Keratinocyte (primary cell): ENCODE measurements around the gene BAZ2B. TPM values are rescaled to one million over a fixed set of nuclear protein-coding genes. Genes with fewer than 3 reads are reported as not detected.

Experiments
- DNase-seq: peaks from one replicate; pipeline ENCODE4 v3.0.0-alpha.2; 2011; ENCODE audit warnings: low read depth, missing footprints, low spot score
- FAIRE-seq: peaks from 2 replicates; lab custom pipeline; 2011; peaks lifted over from hg19 to GRCh38; lab: Jason Lieb, UNC
- H2AFZ ChIP-seq: 2 replicates; pipeline ENCODE4 v1.6.0; 2012; ENCODE audit warnings: low read length, control low read depth, inconsistent platforms; ENCODE audit not compliant: control insufficient read depth
- H3K27ac ChIP-seq: 2 replicates; pipeline ENCODE4 v1.5.1; 2011; ENCODE audit warnings: low read length; ENCODE audit not compliant: control insufficient read depth, insufficient read depth
- H3K27me3 ChIP-seq: 3 replicates; pipeline ENCODE4 v1.6.0; 2011; ENCODE audit warnings: low read length; ENCODE audit not compliant: control insufficient read depth, insufficient read depth; ENCODE audit errors: extremely low read depth
- H3K36me3 ChIP-seq, 2 experiments: 2 replicates in 1 of 2; 3 replicates in 1 of 2; pipeline ENCODE4 v1.5.1; 2011; ENCODE audit warnings: low read length in 2 of 2, mild to moderate bottlenecking in 1 of 2; ENCODE audit not compliant: control insufficient read depth in 2 of 2, insufficient read depth in 2 of 2; ENCODE audit errors: extremely low read depth in 1 of 2
- H3K4me1 ChIP-seq: 3 replicates; pipeline ENCODE4 v1.5.1; 2011; ENCODE audit warnings: low read length; ENCODE audit not compliant: control insufficient read depth, insufficient read depth; ENCODE audit errors: extremely low read depth
- H3K4me2 ChIP-seq: 3 replicates; pipeline ENCODE4 v1.6.0; 2011; ENCODE audit warnings: low read depth, low read length; ENCODE audit not compliant: control insufficient read depth, insufficient read depth; ENCODE audit errors: extremely low read depth
- H3K4me3 ChIP-seq, 3 experiments: fragments of 200-600 bp in 1 of 3; sonication (generic) in 1 of 3; 2 replicates in 2 of 3; 3 replicates in 1 of 3; pipeline ENCODE4 v1.5.1; 2011 to 2016; ENCODE audit warnings: low read length in 3 of 3, mild to moderate bottlenecking in 3 of 3, control low read depth in 2 of 3, inconsistent platforms in 1 of 3, low read depth in 1 of 3, mixed read lengths in 1 of 3, mixed run types in 1 of 3, moderate library complexity in 1 of 3; ENCODE audit not compliant: control insufficient read depth in 2 of 3, insufficient read depth in 2 of 3; ENCODE audit errors: extremely low read depth in 1 of 3
- H3K79me2 ChIP-seq: 2 replicates; pipeline ENCODE4 v1.6.0; 2012; ENCODE audit warnings: low read length; ENCODE audit not compliant: control insufficient read depth, insufficient read depth
- H3K9ac ChIP-seq: 3 replicates; pipeline ENCODE4 v1.6.0; 2011; ENCODE audit warnings: low read length; ENCODE audit not compliant: control insufficient read depth, insufficient read depth; ENCODE audit errors: extremely low read depth
- H3K9me1 ChIP-seq: 3 replicates; pipeline ENCODE4 v1.6.0; 2011; ENCODE audit warnings: low read length; ENCODE audit not compliant: control insufficient read depth, insufficient read depth; ENCODE audit errors: extremely low read depth
- H3K9me3 ChIP-seq: 2 replicates; pipeline ENCODE4 v1.5.1; 2012; ENCODE audit warnings: low read depth, low read length; ENCODE audit not compliant: control insufficient read depth
- H4K20me1 ChIP-seq: 3 replicates; pipeline ENCODE4 v1.6.0; 2011; ENCODE audit warnings: low read length; ENCODE audit not compliant: control insufficient read depth, insufficient read depth; ENCODE audit errors: extremely low read depth
- CTCF ChIP-seq, 3 experiments: IDR thresholded peaks in 1 of 3; conservative IDR thresholded peaks in 1 of 3; optimal IDR thresholded peaks in 1 of 3; 2 replicates in 2 of 3; 3 replicates in 1 of 3; pipeline versions ENCODE3 to v1.5.1; 2011; ENCODE audit warnings: low read length in 3 of 3, mild to moderate bottlenecking in 3 of 3, moderate library complexity in 2 of 3, control low read depth in 1 of 3, inconsistent platforms in 1 of 3; ENCODE audit not compliant: insufficient read depth in 2 of 3; ENCODE audit errors: extremely low read depth in 1 of 3
- EZH2 ChIP-seq: IDR thresholded peaks from one replicate; pipeline ENCODE4 v1.6.1; 2012; ENCODE audit warnings: inconsistent platforms, mild to moderate bottlenecking, low read length, moderate library complexity
- dilution Hi-C: fragments of 300-500 bp; cut with MboI; formaldehyde crosslinking; loops from one replicate; pipeline ENCODE4 v1.7.0; 2020; ENCODE audit warnings: low sequenced_read_pairs; ENCODE audit not compliant: extremely low pct_ligation_motif_present
- polyA plus RNA-seq, 5 experiments: library from polyadenylated mRNA; depleted of rRNA in 3 of 5; stranded (reverse) in 3 of 5; stranded (forward) in 1 of 5; unstranded in 1 of 5; fragments of >200 nt; gene quantifications; 1 replicate in 1 of 5; 2 replicates in 3 of 5; 3 replicates in 1 of 5; pipeline versions ENCODE4 v1.2.1 to v1.2.3, GENCODE V29; 2011 to 2012; ENCODE audit warnings: missing spikeins in 2 of 5, low read depth in 1 of 5, low replicate concordance in 1 of 5

Gene BAZ2B
- polyA plus RNA-seq, 1 donor (not counting 4 experiments of a cell fraction or from before 2014, with no cell fraction given), result 27.0 TPM

DNA sequence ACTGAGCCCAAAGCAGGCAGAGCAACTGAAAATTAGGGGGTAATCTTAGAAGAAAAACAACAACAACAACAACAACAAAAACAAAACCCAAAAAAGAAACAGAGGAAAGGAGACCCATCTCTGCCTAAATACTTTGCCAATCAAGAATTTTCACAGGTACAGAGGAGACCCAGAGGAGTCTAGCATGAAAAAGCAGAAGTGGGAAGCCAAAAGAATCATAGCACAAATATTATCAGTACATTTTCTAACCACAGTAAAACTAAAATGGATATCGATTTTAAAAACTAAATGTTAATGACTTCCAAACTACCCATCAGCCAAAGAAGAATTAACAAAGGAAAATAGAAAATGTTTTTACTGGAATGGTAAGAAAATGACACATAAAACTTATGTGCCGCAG lies 148.1 kb downstream of the BAZ2B start:
- Histone ChIP-seq H3K27ac (no peak overlapping the region), H3K27me3 (no peaks in the 10 kb centered on the region), H2AFZ (no peak overlapping the region), H3K9me3 (no peaks in the 10 kb centered on the region), H3K79me2 (no peaks in the 10 kb centered on the region), H3K4me3 (no peak overlapping the region), H4K20me1 (no peaks in the 10 kb centered on the region), H3K36me3 (no peaks in the 10 kb centered on the region), H3K4me2 (no peak overlapping the region), H3K9ac (no peak overlapping the region), H3K9me1 (no peaks in the 10 kb centered on the region), H3K4me1 (no peaks in the 10 kb centered on the region)
- TF ChIP-seq EZH2 (no peak), CTCF (optimal IDR thresholded peaks at IDR 0.05 in 1 of 3, IDR thresholded peaks at IDR 0.05 in 1 of 3, conservative IDR thresholded peaks at IDR 0.05 in 1 of 3; ENCODE audit: extremely low read depth in 1 of 3, insufficient read depth in 2 of 3, low read length in 3 of 3) (no peak)
- dilution Hi-C loops, result no loop called here
- no peak for DNase-seq
- FAIRE-seq, result no peak

GRCh38 chr2:159462961-159463360 lies 153.4 kb downstream of the BAZ2B start:
- Histone ChIP-seq H3K9me3 (no peaks in the 10 kb centered on the region), H3K27me3 (no peaks in the 10 kb centered on the region), H4K20me1 (no peaks in the 10 kb centered on the region), H3K27ac (no peak overlapping the region), H3K4me3 (no peak overlapping the region), H3K36me3 (no peaks in the 10 kb centered on the region), H3K9me1 (no peaks in the 10 kb centered on the region), H3K4me2 (no peak overlapping the region), H3K4me1 (no peaks in the 10 kb centered on the region), H2AFZ (no peak overlapping the region), H3K9ac (no peak overlapping the region), H3K79me2 (no peaks in the 10 kb centered on the region)
- TF ChIP-seq EZH2 (no peak), CTCF (optimal IDR thresholded peaks at IDR 0.05 in 1 of 3, IDR thresholded peaks at IDR 0.05 in 1 of 3, conservative IDR thresholded peaks at IDR 0.05 in 1 of 3; ENCODE audit: extremely low read depth in 1 of 3, insufficient read depth in 2 of 3, low read length in 3 of 3) (no peak)
- dilution Hi-C loops, result no loop called here
- no peak for FAIRE-seq
- no peak for DNase-seq
